Measurements from ENCODE around the gene TSSC4. TPM values are rescaled to one million over a fixed set of nuclear protein-coding genes. Genes with fewer than 3 reads are reported as not detected.

Gene TSSC4
- total and polyA plus RNA-seq, 9 of the 15 experiments (the other 6 are each of a cell fraction or from before 2014, with no cell fraction given) = 0.41 to 54.2 (median 11.0) TPM

- TF ChIP-seq PHF21A (IDR thresholded peaks at IDR 0.05; ENCODE audit: borderline replicate concordance, low read depth) = no peak
- no peak for TF ChIP-seq ZNF740 (CRISPR knock-in tag; IDR thresholded peaks at IDR 0.05)
- TF ChIP-seq ZNF740 (tag; IDR thresholded peaks at IDR 0.05) = no peak
- TF ChIP-seq KDM1A (IDR thresholded peaks at IDR 0.05) = peak in 1 of 2 experiments; percentile 27; a peak in 1 of 4 replicates
- no peak for TF ChIP-seq HSF4 (CRISPR knock-in tag; IDR thresholded peaks at IDR 0.05; ENCODE audit: borderline replicate concordance)
- TF ChIP-seq POU5F1 (IDR thresholded peaks at IDR 0.05; ENCODE audit: borderline replicate concordance, low read depth, low read length, partially characterized antibody) = no peak
- no peak for TF ChIP-seq FOSL1 (tag; conservative IDR thresholded peaks at IDR 0.05)
- no peak for TF ChIP-seq ZNF318 (IDR thresholded peaks at IDR 0.05; ENCODE audit: borderline replicate concordance in 1 of 2, low read depth in 1 of 2)
- no peak for TF ChIP-seq ZNF436 (CRISPR knock-in tag; IDR thresholded peaks at IDR 0.05)
Measured at GRCh38 chr11:2428322-2428795, 27.8 kb downstream of the TSSC4 start (continued).

All from K562 (cell line).